GM12865 (cell line): Measurements from ENCODE around the gene CNKSR2.

Experiments used
- DNase-seq: peaks from one replicate; pipeline ENCODE4 v3.0.0; 2010; ENCODE audit warnings: low read depth
- H3K4me3 ChIP-seq: 2 replicates; pipeline ENCODE4 v1.5.1; 2011; ENCODE audit warnings: mild to moderate bottlenecking, low read depth, low read length, control low read depth
- CTCF ChIP-seq: IDR thresholded peaks from 2 replicates; pipeline ENCODE4 v1.5.1; 2011; ENCODE audit warnings: low read length, control low read depth, low read depth, inconsistent platforms; ENCODE audit not compliant: insufficient read depth; ENCODE audit errors: missing control alignments

CNKSR2 gene

GRCh38 chrX:21702725-21703124, 328.5 kb downstream of the CNKSR2 start:
- TF ChIP-seq CTCF = no peak
- DNase-seq = no peak
- no peak overlapping the region for H3K4me3 ChIP-seq
